IPS-15b (cell line): Measurements from ENCODE around the gene PNPLA2.

Experiments used
- H3K27me3 ChIP-seq: one replicate; pipeline ENCODE4 v1.6.1; 2013; ENCODE audit warnings: low read length; ENCODE audit not compliant: control insufficient read depth, insufficient read depth
- H3K36me3 ChIP-seq: one replicate; pipeline ENCODE4 v1.6.1; 2013; ENCODE audit warnings: low read length; ENCODE audit not compliant: control insufficient read depth, insufficient read depth
- H3K4me1 ChIP-seq: one replicate; pipeline ENCODE4 v1.6.1; 2013; ENCODE audit warnings: mild to moderate bottlenecking, low read length; ENCODE audit not compliant: control insufficient read depth, insufficient read depth
- H3K4me3 ChIP-seq: one replicate; pipeline ENCODE4 v1.5.1; 2013; ENCODE audit warnings: low read depth, low read length
- H3K9ac ChIP-seq: one replicate; pipeline ENCODE4 v1.6.1; 2013; ENCODE audit warnings: low read depth, mild to moderate bottlenecking, low read length
- H3K9me3 ChIP-seq: one replicate; pipeline ENCODE4 v1.6.1; 2013; ENCODE audit warnings: mild to moderate bottlenecking, low read length; ENCODE audit not compliant: control insufficient read depth, insufficient read depth

PNPLA2 gene

GRCh38 chr11:789943-790342 lies 28.8 kb upstream of the PNPLA2 start, which contains the start of gene CEND1:
Gene CEND1, minus strand, starts transcription at chr11:790090. Its CDS starts 1,514 bp downstream, at chr11:788576.
- Histone ChIP-seq H3K4me1 (peaks cover 2% of the 10 kb centered on the region), H3K4me3 (peak within 1 kb of the TSS; percentile 35), H3K36me3 (peaks cover 33% of the 10 kb centered on the region), H3K27me3 (no peaks in the 10 kb centered on the region), H3K9me3 (no peaks in the 10 kb centered on the region), H3K9ac (peak within 1 kb of the TSS; percentile 24)

DNA sequence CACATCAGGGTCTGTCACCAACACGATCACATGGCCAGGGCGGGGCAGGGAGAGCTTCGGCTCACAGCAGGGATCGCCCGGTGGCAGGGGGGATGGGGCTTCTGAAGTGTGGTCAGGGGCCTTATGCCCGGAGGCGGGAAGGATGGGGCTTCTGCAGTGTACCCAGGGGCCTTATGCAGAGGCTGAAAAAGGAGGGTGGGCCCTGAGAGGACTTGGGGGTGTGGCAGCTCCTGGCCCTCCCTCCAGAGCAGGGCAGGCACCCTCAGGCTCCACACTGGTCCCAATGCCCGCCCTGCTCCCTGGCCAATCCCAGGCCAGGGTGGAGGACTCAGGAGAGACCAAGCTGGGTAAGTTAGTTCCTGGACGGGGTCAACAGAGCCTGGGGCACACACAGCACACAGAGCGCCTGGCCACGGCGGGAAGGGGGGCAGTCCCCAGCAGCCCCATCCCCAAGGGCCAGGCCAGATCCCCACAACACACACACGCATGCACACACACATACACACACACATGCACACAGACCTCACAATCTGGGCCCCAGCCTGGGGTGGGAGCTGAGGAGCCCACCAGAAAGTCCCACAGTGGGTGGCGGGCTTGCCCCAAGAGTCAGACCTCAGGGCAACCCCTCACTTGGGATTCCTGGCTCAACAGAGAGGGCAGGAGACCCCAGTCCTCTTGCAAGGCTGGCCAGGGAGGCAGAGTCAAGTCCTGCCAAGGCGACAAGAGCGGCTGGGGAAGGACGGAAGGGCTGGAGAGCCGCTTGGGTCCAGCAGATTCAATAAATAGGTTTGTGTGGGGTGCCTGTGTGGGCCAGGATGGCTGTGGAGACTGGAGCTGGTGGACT lies 27.8 kb upstream of the PNPLA2 start:
- no peaks in the 10 kb centered on the region for H3K27me3 ChIP-seq
- H3K9me3 ChIP-seq = no peaks in the 10 kb centered on the region
- peaks cover 33% of the 10 kb centered on the region for H3K36me3 ChIP-seq
- H3K4me3 ChIP-seq = peak overlapping the region; percentile 18
- H3K4me1 ChIP-seq = peaks cover 2% of the 10 kb centered on the region
- H3K9ac ChIP-seq = no peak overlapping the region

DNA sequence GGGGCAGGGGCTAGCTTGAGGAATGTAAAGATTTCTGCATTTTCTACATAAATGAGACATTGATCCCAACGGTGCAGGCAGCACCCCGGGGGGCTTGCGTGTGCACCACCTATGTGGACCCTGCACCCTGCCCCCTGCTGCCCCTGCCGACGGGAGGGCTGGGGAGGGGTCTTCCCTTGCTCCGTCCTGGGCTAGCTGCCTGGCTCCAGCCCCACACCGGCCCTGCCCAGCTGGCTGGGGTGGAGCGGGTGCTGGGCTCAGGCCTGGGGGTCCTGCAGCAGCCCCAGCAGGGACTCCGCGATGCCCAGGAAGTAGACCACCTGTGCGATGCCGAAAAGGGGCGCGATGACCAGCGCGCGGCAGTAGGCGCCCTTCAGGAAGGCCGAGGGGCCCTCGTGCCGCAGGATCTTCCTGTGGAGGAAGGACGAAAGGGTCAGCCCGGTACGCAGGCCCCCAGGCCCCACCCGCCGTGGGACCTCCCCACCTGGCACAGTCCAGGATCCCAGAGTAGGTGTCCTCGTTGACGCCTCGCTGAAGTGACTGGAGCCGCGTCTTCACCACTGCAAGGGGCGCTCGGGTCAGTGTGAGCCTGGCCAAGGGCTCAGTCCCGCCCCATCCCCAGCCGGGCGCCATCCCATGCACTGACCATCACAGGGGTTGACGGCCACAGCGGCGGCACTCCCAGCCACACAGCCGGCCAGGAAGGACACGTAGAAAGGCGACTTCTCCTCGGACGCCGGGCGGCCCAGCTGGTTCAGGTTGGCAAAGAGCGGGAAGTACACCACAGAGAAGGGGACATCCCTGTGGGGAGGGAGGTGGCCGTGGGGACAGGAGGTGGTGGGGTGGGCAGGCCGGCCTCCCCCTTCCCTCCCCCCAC lies 26.8 kb upstream of the PNPLA2 start:
- no peak overlapping the region for H3K4me3 ChIP-seq
- no peak overlapping the region for H3K9ac ChIP-seq
- no peaks in the 10 kb centered on the region for H3K9me3 ChIP-seq
- no peaks in the 10 kb centered on the region for H3K27me3 ChIP-seq
- peaks cover 33% of the 10 kb centered on the region for H3K36me3 ChIP-seq
- H3K4me1 ChIP-seq = peaks cover 6% of the 10 kb centered on the region

GRCh38 chr11:792535-792821 lies 26.2 kb upstream of the PNPLA2 start:
- no peaks in the 10 kb centered on the region for H3K9me3 ChIP-seq
- no peak overlapping the region for H3K9ac ChIP-seq
- no peak overlapping the region for H3K4me3 ChIP-seq
- no peaks in the 10 kb centered on the region for H3K27me3 ChIP-seq
- peaks cover 6% of the 10 kb centered on the region for H3K4me1 ChIP-seq
- H3K36me3 ChIP-seq = peaks cover 33% of the 10 kb centered on the region

- peaks cover 6% of the 10 kb centered on the region for H3K4me1 ChIP-seq
- no peaks in the 10 kb centered on the region for H3K27me3 ChIP-seq
- no peak overlapping the region for H3K9ac ChIP-seq
- H3K9me3 ChIP-seq = no peaks in the 10 kb centered on the region
- peaks cover 33% of the 10 kb centered on the region for H3K36me3 ChIP-seq
- no peak overlapping the region for H3K4me3 ChIP-seq
These were observed 25.8 kb upstream of the PNPLA2 start for GRCh38 chr11:792873-793272.

DNA sequence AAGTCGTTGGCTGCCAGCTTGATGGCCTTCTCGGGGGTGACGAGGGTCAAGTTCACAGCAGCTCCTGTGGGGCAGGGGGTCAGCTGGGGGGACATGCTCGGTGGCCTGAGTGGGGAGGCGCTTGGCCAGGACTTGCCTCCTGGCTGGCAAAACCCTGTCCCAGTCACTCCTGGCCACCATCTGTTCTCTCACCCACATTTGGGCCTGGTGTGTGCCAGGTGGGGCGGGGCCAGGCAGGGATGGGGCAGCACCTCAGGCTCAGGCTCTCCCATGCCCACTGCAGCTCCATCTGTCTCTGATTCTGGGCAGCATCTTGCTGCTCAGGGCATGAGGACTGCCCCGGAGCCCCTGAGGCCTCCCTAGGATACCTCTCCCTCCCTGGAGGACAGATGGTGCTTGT lies 25.2 kb upstream of the PNPLA2 start:
- Histone ChIP-seq H3K27me3 (no peaks in the 10 kb centered on the region), H3K9me3 (no peaks in the 10 kb centered on the region), H3K9ac (no peak overlapping the region), H3K4me1 (peaks cover 6% of the 10 kb centered on the region), H3K4me3 (no peak overlapping the region), H3K36me3 (peaks cover 33% of the 10 kb centered on the region)

GRCh38 chr11:794013-794765 lies 24.5 kb upstream of the PNPLA2 start:
- Histone ChIP-seq H3K36me3 (peaks cover 34% of the 10 kb centered on the region), H3K27me3 (no peaks in the 10 kb centered on the region), H3K9ac (no peak overlapping the region), H3K4me1 (peaks cover 6% of the 10 kb centered on the region), H3K9me3 (no peaks in the 10 kb centered on the region), H3K4me3 (no peak overlapping the region)

GRCh38 chr11:794766-795633 lies 23.7 kb upstream of the PNPLA2 start:
- Histone ChIP-seq H3K4me1 (peaks cover 6% of the 10 kb centered on the region), H3K9me3 (no peaks in the 10 kb centered on the region), H3K9ac (no peak overlapping the region), H3K36me3 (peaks cover 41% of the 10 kb centered on the region), H3K27me3 (no peaks in the 10 kb centered on the region), H3K4me3 (no peak overlapping the region)

DNA sequence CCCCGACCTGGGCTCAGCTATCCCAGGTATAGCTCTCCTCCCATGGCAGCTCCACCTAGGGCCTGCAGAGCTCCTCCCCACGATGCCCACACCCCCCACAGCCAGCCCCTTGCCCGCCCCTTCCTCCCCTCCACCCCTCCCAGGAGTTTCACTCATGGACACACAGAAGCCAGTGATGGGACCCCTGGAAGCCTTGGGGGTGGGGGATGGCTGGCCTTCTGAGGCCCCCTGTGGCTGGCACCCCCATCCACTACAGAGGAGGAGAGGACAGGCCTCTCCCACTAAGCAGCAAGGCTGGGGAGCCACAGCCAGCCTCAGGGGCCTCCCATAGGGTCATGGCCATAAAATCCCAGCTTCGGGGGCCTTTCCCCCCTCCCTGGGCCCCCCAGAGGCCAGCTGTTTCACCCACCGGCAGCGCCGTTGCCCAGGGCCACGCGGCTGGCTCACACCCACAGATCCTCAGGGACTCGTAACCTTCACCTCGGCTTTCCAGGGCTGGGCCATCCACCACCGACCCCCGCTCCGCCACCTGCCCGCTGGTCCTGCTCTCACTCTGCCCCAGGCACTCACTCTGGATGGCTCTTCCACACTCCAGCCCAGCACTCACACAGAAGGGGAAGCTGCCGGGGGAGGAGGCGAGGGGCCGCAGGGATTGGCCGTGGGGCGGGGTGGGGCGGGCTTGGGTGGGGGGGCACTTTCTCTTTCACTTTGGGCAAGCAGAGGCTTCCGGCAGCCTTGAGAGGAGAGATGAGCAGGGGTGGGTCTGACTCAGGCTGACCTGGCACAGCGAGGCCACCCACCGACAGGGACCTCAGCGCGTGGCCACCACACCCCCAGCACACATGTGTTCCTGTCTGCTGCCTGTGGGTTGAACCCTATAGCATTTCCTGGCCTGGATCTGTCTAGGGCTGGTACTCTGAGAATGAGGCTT lies 22.8 kb upstream of the PNPLA2 start:
- Histone ChIP-seq H3K4me3 (peak overlapping the region; percentile 74), H3K4me1 (peaks cover 6% of the 10 kb centered on the region), H3K9ac (peak overlapping the region; percentile 24), H3K36me3 (peaks cover 43% of the 10 kb centered on the region), H3K27me3 (no peaks in the 10 kb centered on the region), H3K9me3 (no peaks in the 10 kb centered on the region)

- Histone ChIP-seq H3K9me3 (no peaks in the 10 kb centered on the region), H3K4me1 (peaks cover 4% of the 10 kb centered on the region), H3K4me3 (peak overlapping the region; percentile 74), H3K27me3 (no peaks in the 10 kb centered on the region), H3K9ac (peak overlapping the region; percentile 24), H3K36me3 (peaks cover 42% of the 10 kb centered on the region)
These were observed 22.0 kb upstream of the PNPLA2 start for GRCh38 chr11:796565-797295.
